ENCODE data around the gene EMC8.

DNA sequence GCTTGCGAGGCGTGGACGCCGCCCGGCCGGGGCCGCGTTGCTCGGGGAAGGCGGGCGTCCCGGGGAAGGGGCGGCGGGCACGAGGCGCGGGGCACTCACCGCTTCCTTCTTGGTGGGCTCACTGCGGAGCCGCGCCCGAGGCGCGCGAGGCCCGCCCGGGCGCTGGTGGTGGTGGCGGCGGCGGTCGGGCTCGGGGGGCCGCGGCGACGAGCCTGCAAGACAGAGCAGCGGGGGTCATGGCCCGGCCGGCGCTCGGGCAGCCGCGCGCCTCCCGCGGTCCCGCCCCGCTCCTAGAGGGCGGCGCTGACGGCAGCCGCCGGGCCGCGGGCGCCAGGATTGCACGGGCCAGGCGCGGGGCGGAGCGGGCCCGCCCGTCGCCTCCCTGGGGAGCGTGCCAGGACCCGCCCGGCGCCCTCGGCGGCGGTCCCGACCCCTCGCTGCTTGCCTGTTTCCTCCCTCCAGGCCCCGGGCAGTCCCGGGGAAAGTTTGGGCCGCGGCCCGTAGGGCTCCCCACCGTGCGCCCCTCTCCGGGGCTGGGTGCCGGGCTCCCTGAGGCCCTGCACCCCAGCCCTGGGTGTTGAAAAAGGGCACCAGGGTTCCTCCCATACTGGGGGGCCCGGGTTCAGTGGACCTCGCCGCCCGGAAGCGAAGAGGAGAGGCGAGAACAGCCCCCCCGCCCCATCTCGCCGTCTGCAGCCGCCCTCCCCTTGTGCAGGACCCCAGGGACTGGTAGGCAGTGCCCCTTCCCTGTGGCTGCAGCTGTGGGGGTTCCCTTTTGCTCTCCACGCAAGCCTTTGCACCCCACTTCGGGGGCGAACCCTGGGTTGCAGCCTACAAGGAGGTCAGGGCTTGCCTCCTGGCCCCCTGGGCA is 48.3 kb downstream of the EMC8 start, which contains the start of gene C16orf74:
- TF ChIP-seq CTCF (IDR thresholded peaks at IDR 0.05) (peak in 1 of 4 donors; percentile 22), POLR2A (IDR thresholded peaks at IDR 0.05) (no peak)

Data from right lobe of liver (tissue), 4 donors.